NB4 (cell line): Measurements from ENCODE around the gene VWC2L.

Experiments used
- DNase-seq: peaks from one replicate; pipeline ENCODE4 v3.0.0; 2010; ENCODE audit warnings: low read depth
- H3K4me3 ChIP-seq: one replicate; pipeline ENCODE4 v1.5.1; 2011; ENCODE audit warnings: mild to moderate bottlenecking, low read depth, low read length, moderate library complexity
- CTCF ChIP-seq: IDR thresholded peaks from one replicate; pipeline ENCODE4 v1.5.1; 2012; ENCODE audit warnings: low read depth, low read length
- MYC ChIP-seq: IDR thresholded peaks from 2 replicates; pipeline ENCODE4 v1.6.1; 2011; ENCODE audit warnings: low read depth, low read length
- POLR2A ChIP-seq: IDR thresholded peaks from 2 replicates; pipeline ENCODE4 v1.6.1; 2011; ENCODE audit warnings: mild to moderate bottlenecking; ENCODE audit not compliant: insufficient read length; ENCODE audit errors: extremely low read depth
- TF ChIP-seq, protein P1 (sequence below): IDR thresholded peaks from 2 replicates; pipeline ENCODE4 v1.6.1; 2011; ENCODE audit warnings: low read depth, low read length

Gene VWC2L

DNA sequence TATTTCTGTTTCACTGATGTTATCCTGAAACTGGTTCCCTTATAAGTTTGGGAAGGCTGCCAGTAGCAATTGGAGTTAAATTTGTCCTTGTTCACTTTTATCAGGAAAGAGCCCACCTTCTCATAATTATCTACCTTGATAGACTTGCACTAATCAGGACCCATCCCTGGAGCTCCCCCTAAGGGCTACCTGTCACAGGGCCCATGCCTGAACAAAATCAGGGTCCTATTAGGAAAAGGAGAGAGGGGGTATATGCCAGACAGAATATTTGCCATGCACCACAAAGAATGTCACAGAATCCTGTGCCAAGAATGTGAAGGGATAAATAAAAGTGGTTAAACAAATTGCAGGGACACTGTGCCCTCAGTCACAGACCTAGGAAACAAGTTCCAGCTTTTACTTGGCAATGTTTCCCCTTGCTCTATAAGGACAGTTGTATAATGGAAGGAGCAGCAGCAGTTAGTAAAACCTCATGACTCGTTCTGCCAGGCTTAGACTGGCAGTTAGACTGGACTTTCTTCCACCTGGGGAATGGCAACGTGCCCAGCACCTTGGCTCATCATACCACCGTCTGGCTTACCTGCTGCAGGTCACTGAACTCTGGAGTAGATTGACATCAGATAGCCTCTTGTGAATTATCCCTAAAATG, 32.3 kb upstream of the VWC2L start:
- no peak for DNase-seq
- H3K4me3 ChIP-seq, result no peak overlapping the region
- TF ChIP-seq MYC (no peak), CTCF (no peak), POLR2A (no peak)
- TF ChIP-seq, protein P1, sequence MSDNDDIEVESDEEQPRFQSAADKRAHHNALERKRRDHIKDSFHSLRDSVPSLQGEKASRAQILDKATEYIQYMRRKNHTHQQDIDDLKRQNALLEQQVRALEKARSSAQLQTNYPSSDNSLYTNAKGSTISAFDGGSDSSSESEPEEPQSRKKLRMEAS, result no peak

DNA sequence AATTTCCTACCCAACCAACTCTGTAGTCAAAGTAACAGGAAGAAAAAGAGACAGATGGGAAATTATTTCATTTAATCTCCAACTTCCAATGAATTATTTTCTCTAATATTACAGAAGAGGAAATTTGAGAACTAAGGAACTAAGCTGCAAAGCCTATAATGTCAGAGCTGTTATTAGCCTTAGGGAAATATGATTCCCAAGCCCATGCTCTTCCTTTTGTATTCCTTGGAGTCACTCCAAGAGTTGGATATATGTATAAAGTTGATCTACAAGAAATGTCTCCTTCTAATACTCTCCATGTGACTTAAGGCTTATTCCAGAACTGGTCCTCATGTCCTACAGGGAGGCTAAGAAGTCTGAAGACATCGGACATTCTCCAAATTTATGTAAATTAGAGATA, 31.6 kb upstream of the VWC2L start:
- TF ChIP-seq POLR2A (no peak), MYC (no peak), CTCF (no peak)
- TF ChIP-seq, protein P1, result no peak
- DNase-seq, result no peak
- no peak overlapping the region for H3K4me3 ChIP-seq

- H3K4me3 ChIP-seq, result no peak overlapping the region
- TF ChIP-seq POLR2A, result no peak
- TF ChIP-seq, protein P1, result no peak
- TF ChIP-seq CTCF, result no peak
- TF ChIP-seq MYC, result no peak
- no peak for DNase-seq
Measured at GRCh38 chr2:214380681-214381080, 30.2 kb upstream of the VWC2L start.

DNA sequence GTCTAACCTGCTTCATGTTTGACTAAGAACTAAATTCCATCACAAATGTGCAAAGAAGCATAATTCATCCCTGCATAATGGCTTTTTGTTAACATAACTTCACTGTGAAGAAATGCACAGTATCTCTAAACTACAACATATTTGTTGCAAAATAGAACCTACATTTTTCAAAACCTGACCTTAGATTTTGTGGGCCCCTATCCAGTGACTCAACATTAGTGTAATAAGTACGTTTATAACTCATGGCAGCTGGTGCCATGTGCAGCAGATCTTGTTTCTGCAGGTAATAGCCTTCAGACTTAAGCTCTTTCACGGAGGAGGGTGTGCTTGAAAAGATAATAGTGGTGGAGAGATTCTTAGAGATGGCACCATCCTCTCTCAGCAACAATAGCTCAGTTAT, 28.6 kb upstream of the VWC2L start:
- no peak for TF ChIP-seq CTCF
- TF ChIP-seq MYC, result no peak
- TF ChIP-seq POLR2A, result no peak
- TF ChIP-seq, protein P1, result no peak
- H3K4me3 ChIP-seq, result no peak overlapping the region
- DNase-seq, result no peak

GRCh38 chr2:214386720-214387119, 24.1 kb upstream of the VWC2L start:
- TF ChIP-seq CTCF (no peak), MYC (no peak), POLR2A (no peak)
- TF ChIP-seq, protein P1, result no peak
- no peak overlapping the region for H3K4me3 ChIP-seq
- no peak for DNase-seq
